Right ventricle myocardium inferior (tissue), 1 donor: ENCODE results near the gene PI4K2B. TPM values are rescaled to one million over a fixed set of nuclear protein-coding genes. Genes with fewer than 3 reads are reported as not detected.
"Not testable (repeated sequence)": the region's sequence is repeated elsewhere in the genome, so short reads cannot be mapped to it uniquely, and the experiment has no call there.

Source experiments
- ATAC-seq: fragments of 200-7000 bp; cut with Tn5 transposase; one replicate; pipeline ENCODE4 v1.9.1; 2020; ENCODE audit warnings: mild to moderate bottlenecking, moderate library complexity
- DNase-seq: peaks from one replicate; pipeline ENCODE4 v3.0.0; 2021; ENCODE audit errors: missing footprints
- intact Hi-C: fragments of 100-400 bp; cut with DNase I; formaldehyde crosslinking; loops from one replicate; pipeline ENCODE4 v1.11.0; 2022
- total RNA-seq: library from RNA; stranded (reverse); fragmentation: NEBNext Ultra II Directional; extraction: Animal tissue kit (Norgen Biotek cat#: 25700); gene quantifications from one replicate; pipeline ENCODE4 v1.2.1, GENCODE V29; 2021
- donor health status: DM: no; HTN: yes; CAD: no; lungs with severe emphysema.

Gene PI4K2B
- total RNA-seq, 1 donor from 2014 or later, result 1.8 TPM

DNA sequence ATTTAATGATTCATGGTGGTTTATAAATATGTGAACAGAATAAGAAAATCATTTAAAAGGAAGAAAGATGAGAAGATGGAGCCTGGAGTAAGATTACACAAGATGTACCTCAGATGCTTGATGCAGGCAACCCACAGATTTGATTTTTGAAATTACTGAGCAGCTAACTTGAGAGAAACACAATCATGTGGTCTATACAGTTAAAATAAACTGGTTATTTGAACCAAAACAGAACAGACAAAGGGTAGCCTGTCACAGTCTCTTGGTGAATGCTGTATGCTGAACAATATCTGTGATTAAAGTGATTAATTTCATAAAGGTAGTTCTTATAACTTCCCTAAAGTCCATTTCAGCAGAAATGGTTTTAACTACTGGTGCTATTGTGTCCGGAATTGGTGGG, 4.2 kb downstream of the PI4K2B start:
- DNase-seq (no peak), ATAC-seq (no peak)
- intact Hi-C loops, result no loop called here

DNA sequence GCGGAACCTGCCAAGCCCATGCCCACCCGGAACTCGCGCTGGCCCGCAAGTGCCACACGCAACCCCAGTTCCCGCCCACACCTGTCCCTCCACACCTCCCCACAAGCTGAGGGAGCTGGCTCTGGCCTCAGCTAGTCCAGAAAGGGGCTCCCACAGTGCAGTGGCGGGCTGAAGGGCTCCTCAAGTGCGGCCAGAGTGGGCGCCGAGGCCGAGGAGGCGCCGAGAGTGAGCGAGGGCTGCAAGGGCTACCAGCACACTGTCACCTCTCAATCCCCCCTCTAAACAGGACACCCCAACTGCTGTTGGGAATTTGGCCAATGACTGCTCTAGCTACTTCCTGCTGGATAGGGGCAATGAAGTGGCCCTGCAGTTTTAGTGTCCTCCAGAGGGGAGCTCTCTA, 5.7 kb downstream of the PI4K2B start:
- intact Hi-C loops, result not testable (repeated sequence)

DNA sequence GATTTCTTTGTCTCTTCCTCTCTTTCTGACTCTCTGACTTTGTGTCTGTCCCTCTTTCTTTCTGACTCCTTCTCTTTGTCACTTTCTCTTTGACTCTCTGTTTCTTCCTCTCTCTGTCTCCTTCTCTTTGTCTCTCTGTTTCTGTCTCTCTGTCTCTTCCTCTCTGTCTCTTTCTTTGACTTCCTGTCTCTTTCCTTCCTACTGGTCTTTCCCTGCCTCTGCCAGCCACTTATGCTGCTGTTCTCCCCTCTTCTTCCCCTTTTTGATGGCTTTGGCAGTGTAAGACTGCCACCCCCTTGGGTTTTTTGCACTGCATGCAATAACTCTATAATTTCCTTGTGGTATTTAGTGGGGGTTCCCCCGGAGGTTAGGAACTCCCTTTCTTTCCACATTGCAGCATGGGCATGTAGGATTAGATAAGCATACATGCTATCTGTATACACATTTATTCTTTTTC, 6.9 kb downstream of the PI4K2B start:
- intact Hi-C loops, DNase-seq, ATAC-seq: not testable (repeated sequence)

More for the DNA sequence above, 5.7 kb downstream of the PI4K2B start:
- ATAC-seq, DNase-seq: not testable (repeated sequence)

DNA sequence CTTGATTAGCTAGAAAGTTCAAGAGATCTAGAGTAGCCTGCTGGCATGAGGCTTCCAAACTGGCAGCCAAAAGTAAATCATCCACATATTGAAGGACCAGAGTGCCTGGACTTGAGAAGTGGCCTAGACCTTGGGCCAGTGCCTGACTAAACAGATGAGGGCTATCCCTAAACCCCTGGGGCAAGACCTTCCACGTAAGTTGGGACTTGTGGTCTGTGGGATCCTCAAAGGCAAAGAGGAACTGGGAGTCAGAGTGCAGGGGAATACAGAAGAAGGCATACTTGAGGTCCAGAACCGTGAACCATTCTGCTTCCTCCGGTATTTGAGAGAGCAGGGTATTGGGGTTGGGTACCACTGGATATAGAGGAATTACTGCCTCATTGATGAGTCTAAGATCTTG, 8.4 kb downstream of the PI4K2B start:
- DNase-seq, ATAC-seq, intact Hi-C loops: not testable (repeated sequence)

DNA sequence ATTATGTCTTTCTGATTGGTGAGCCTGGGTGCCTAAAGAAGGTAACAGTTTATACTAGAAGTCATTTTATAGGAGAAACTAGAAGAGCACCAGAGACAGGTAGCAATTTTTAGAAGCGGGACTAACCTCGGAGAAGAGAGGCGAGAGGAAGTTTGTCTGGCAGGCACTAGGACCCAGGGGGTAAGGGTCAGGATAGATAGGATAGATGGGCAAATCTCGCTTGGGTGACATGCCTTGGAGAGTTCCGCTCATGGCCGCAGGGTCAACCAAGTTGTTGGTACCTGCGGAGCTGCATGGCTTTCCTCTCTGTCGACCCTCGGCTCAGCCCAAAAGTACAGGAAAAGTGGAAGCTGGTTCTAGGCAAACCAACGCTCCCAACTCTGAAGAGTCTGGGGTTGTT, 11.3 kb downstream of the PI4K2B start:
- intact Hi-C loops, result no loop called here

DNA sequence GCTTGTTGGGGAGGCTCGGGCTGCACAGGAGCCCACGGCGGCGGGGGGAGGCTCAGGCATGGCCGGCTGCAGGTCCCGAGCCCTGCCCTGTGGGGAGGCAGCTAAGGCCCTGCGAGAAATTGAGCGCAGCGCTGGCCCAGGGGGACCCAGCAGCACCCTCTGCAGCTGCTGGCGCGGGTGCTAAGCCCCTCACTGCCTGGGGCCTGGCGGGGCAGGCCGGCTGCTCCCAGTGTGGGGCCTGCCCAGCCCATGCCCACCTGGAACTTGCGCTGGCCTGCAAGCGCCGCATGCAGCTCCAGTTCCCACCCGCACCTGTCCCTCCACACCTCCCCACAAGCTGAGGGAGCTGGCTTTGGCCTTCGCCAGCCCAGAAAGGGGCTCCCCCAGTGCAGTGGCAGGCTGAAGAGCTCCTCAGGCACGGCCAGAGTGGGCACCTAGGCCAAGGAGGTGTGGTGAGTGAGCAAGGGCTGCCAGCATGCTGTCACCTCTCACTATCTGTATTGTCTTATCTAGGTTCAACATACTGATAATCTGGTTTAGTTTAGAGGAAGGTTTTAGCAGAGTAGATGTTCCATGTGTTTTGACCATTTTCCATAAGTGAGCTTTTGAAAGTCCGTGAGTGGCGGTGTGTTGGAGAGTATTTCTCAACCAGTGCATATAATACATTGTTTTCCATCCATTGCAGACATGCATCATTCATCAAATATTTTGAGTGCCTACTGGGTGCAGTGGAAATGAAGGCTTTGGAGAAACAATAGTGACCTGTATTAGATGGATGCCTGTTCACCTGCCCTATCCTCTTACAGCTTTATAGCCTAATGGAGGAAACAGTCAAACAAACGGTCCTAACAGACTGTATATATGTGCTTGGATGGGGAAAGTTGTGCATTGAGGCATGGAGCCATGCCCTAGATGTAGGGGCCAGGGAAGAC, 13.1 kb downstream of the PI4K2B start:
- intact Hi-C loops, result no loop called here
- DNase-seq, result no peak
- ATAC-seq, result no peak

More for the DNA sequence above, 11.3 kb downstream of the PI4K2B start:
- no peak for DNase-seq
- no peak for ATAC-seq

DNA sequence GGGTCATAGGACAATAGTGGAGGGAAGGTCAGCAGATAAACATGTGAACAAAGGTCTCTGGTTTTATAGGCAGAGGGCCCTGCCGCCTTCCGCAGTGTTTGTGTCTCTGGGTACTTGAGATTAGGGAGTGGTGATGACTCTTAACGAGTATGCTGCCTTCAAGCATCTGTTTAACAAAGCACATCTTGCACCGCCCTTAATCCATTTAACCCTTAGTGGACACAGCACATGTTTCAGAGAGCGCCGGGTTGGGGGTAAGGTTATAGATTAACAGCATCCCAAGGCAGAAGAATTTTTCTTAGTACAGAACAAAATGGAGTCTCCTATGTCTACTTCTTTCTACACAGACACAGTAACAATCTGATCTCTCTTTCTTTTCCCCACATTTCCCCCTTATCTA, 15.0 kb downstream of the PI4K2B start:
- intact Hi-C loops, DNase-seq, ATAC-seq: not testable (repeated sequence)

DNA sequence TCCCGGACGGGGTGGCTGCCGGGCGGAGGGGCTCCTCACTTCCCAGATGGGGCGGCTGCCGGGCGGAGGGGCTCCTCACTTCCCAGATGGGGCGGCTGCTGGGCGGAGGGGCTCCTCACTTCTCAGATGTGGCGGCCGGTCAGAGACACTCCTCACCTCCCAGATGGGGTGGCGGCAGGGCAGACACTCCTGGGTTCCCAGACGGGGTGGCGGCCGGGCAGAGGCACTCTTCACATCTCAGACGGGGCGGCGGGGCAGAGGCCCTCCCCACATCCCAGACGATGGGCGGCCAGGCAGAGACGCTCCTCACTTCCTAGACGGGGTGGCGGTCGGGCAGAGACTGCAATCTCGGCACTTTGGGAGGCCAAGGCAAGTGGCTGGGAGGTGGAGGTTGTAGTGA, 15.7 kb downstream of the PI4K2B start:
- intact Hi-C loops, ATAC-seq, DNase-seq: not testable (repeated sequence)

DNA sequence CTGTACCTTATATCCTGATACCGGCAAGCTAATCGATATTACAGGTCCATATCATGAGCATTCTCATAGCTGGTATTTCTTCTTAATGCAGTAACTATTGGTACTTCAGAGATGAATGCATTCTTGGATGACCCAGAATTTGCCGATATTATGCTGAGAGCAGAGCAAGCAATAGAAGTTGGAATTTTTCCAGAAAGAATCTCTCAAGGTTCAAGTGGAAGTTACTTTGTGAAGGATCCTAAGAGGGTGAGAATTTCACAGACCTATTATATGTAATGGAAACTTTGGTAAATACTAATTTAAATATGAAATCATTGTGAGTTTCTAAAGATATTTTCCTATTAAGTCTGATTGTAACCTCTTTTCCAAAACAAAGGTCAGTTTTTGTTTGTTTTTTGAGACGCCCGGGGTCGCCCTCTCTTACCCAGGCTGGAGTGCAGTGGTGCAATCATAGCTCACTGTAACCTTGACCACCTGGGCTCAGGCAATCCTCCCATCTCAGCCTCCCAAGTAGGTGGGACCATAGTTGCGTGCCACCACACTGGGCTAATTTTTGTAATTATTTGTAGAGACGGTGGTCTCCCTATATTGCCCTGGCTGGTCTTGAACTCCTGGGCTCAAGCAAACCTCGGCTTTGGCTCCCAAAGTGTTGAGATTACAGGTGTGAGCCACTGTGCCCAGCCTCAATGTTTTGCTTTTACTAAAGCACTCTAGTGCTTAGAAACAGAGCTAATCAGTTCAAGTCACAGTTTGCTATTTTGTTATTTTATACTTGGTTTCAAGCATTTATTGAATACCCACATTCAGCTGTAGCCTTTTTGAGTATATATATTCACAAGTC, 18.6 kb downstream of the PI4K2B start:
- ATAC-seq, result no peak
- intact Hi-C loops, result no loop called here
- no peak for DNase-seq

DNA sequence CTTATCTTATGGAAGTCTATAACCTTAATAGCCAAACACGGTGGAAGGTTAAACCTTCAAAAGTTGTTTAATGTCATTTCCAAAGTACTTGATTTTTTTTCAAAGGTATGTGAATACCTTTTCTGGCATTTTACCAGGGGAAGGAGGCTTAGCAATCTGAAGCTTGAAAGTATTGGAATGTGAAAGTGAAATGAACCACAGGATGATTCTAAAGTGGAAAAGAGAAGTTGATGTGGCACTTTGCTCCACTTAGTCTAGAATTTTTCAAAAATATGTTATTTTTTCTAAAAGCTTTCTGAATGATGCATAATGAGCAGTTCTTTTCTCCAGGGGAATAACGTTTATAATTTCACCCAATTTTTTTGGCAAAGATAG, 19.2 kb downstream of the PI4K2B start:
- DNase-seq (no peak), ATAC-seq (no peak)
- intact Hi-C loops, result no loop called here

DNA sequence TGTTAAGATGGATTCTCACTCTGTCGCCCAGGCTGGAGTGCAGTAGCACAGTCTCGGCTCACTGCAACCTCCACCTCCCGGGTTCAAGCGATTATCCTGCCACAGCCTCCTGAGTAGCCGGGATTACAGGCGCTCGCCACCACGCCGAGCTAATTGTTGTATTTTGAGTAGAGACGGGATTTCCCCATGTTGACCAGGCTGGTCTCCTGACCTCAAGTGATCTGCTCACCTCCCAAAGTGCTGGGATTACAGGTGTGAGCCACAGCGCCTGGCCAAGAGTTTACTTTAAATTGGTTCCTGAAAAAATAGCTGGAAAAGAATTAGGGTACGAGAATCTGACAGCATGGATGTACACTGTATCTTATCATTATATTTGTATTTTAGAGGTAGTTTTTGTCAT, 20.0 kb downstream of the PI4K2B start:
- intact Hi-C loops, ATAC-seq, DNase-seq: not testable (repeated sequence)

DNA sequence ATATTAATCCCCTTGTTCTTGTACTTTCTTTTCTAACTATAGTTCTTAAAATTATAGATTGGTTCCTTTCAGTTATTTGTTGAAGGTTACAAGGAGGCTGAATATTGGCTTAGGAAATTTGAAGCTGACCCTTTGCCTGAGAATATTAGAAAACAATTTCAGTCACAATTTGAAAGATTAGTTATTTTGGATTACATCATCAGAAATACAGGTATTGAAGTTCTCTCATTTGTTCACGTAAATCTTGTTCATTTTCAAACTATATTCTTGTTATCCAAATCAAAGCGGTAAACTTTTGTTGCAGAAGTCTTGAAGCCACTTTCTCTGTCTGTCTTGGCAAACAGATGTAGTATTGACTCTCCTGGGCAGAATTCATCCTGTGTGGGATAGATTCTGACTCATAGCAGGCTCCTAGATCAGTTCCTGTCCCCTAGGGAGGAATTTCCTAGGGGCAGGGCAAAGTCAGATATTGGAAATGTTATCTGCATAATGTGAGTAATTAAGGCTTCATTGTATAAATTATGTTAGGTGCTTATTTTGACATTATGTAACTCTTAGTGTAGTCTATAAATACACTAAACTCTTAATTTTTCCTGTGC, 25.2 kb downstream of the PI4K2B start:
- intact Hi-C loops, result no loop called here
- no peak for ATAC-seq
- no peak for DNase-seq

DNA sequence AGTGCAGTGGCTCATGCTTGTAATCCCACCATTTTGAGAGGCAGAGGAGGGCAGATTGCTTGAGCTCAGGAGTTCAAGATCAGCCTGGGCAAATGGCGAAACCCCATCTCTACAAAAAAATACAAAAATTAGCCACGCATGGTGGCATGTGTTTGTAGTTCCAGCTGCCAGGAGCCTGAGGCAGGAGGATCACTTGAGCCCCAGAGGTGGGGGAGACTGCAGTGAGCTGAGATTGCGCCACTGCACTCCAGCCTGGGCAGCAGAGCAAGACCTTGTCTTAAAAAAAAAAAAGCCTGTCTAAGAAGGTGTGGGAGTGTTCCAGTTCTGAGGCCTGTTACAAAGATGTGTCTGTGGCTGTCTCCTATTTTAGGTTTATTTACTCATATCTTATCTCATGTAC, 38.0 kb downstream of the PI4K2B start:
- intact Hi-C loops, result no loop called here
- ATAC-seq (no peak), DNase-seq (no peak)

DNA sequence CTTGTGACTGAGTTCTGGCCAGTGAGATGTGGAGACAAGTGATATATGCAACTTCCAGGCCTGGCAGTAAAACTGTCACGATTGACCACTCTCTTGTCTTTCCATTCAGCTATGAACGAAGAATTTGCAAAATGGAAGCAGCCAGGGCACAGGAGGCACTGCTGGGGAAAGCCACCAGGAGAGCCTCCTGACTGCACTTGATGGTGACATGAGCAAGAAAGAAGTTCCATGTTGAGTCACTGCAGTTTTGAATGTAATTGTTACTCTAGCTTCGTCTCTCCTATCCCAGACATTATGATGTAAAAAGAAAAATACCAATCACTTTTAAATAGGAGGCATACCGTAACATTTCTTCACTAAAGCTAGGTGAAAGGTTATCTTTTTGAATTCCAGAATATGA, 46.4 kb downstream of the PI4K2B start:
- intact Hi-C loops, result no loop called here
- DNase-seq (no peak), ATAC-seq (no peak)

DNA sequence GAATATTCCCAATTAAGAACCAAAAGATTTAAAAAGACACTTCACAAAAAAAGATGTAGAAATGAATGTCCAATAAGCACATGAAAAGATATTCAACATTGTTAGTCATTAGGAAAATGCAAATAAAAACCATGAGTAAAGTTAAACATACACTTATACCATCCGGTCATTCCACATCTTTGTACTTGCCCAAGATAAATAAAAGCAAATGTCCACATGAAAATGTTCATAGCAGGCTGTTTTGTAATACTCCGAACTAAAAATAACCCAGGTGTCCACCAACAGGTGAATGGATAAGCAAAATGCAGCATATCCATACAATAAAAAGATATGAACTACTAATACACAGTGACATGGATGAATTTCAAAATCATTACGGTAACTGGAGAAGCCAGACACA, 50.1 kb downstream of the PI4K2B start:
- ATAC-seq (no peak), DNase-seq (no peak)
- intact Hi-C loops, result no loop called here

DNA sequence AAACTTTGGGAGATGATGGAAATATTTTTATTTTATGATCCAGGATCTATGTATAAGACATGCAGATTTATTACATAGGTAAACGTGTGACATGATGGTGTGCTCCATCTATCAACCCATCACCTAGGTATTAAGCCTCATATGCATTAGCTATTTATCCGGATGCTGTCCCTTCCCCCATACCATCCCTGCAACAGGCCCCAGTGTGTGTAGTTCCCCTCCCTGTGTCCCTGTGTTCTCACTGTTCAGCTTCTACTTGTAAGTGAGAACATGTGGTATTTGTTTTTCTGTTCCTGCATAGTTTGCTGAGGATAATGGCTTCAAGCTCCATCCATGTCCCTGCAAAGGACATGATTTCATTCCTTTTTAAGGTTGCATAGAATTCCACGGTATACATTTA, 50.6 kb downstream of the PI4K2B start:
- ATAC-seq, result no peak
- no peak for DNase-seq
- intact Hi-C loops, result no loop called here

DNA sequence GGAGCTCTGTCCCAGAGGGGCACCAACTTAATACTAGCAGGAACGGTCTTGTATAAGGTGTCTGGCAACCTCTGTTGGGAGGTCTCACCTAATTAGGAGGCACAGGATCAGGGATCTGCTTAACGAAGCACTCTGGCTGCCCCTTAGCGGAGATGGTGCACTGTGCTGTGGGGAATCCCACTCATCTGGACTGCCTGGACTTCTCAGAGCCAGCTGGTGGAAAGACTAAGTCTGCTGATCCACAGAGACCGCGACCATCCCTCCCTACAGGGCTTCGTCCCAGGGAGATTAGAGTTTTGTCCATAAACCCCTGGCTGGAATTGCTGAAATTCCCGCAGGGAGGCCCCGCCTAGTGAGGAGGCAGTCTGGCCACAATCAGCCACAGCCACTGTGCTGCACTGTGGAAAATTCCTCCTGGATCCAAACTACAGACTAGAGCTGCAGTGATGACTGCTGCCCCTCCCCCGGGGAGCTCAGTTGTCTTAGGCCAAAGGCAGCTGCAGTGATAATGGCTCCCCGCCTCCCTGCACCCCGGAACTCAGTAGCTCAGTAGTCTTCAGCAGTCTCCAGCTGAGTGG, 56.7 kb downstream of the PI4K2B start:
- ATAC-seq (no peak), DNase-seq (no peak)
- intact Hi-C loops, result no loop called here

DNA sequence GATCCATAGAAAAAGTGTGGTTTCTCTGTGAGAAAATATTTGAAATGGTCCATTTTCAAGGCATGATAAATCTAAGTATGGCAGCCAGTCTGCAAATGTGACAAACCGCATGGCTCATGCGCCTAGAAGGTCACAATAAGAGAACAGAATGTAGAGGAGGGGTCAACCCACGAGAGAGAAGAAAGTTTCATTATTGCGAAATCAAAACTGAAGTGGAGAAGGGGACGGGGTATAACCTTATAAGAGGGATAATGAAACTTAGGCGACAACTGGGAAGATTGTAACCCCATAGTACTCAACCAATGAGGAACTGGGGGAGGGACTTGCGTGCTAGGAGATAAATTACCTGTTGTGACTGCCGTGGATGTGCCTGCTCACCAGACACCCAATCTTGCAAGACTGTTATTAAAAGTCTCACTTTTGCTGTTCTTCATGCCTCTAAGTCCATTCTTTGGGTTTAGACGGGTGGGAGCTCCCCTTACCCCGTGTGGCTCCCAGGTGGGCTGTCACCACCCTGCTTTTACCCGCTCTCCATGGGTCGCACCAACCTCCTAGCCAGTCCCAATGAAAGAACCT, 57.4 kb downstream of the PI4K2B start:
- intact Hi-C loops, result no loop called here
- ATAC-seq, result no peak
- DNase-seq, result no peak
